K562 (cell line): ENCODE data around the gene UBQLNL. TPM values are rescaled to one million over a fixed set of nuclear protein-coding genes. Genes with fewer than 3 reads are reported as not detected.

Experiments
- ASH1L ChIP-seq: fragments of 450-650 bp; IDR thresholded peaks from 2 replicates; pipeline ENCODE4 v1.6.1; 2018; ENCODE audit warnings: borderline replicate concordance, mild to moderate bottlenecking, low read depth; ENCODE audit not compliant: partially characterized antibody
- BCL6 ChIP-seq: fragments of 250-450 bp; sonication (Bioruptor Pico); IDR thresholded peaks from 2 replicates; pipeline ENCODE4 v1.4.0; 2020
- CREM ChIP-seq: IDR thresholded peaks from 2 replicates; pipeline ENCODE4 v1.6.1; 2014; ENCODE audit warnings: antibody characterized with exemption, low read depth
- FOXA1 ChIP-seq: fragments of 450-650 bp; IDR thresholded peaks from 2 replicates; pipeline ENCODE4 v1.6.1; 2016; ENCODE audit warnings: mild to moderate bottlenecking, borderline replicate concordance
- GABPB2 ChIP-seq: fragments of 250-450 bp; sonication (Bioruptor Pico); conservative IDR thresholded peaks from 2 replicates; pipeline ENCODE4 v1.5.1; 2021; ENCODE audit warnings: mild to moderate bottlenecking
- HCFC1 ChIP-seq: IDR thresholded peaks from 2 replicates; pipeline ENCODE4 v1.6.1; 2012; ENCODE audit warnings: low read depth, low read length, improper control_type of control experiment
- HSF4 ChIP-seq: fragments of 250-450 bp; sonication (Bioruptor Pico); IDR thresholded peaks from 2 replicates; pipeline ENCODE4 v2.1.2; 2022; ENCODE audit warnings: mild to moderate bottlenecking, moderate library complexity, borderline replicate concordance
- LEF1 ChIP-seq: fragments of 450-650 bp; IDR thresholded peaks from 2 replicates; pipeline ENCODE4 v1.6.1; 2016; ENCODE audit warnings: mild to moderate bottlenecking
- MEF2A ChIP-seq: IDR thresholded peaks from 2 replicates; pipeline ENCODE4 v1.6.1; 2011; ENCODE audit warnings: low read depth, mild to moderate bottlenecking, low read length, moderate library complexity; ENCODE audit not compliant: control insufficient read depth
- NFIC ChIP-seq: fragments of 450-650 bp; IDR thresholded peaks from 2 replicates; pipeline ENCODE4 v1.6.1; 2017; ENCODE audit warnings: mild to moderate bottlenecking, inconsistent platforms
- PHF20 ChIP-seq: fragments of 450-650 bp; IDR thresholded peaks from 2 replicates; pipeline ENCODE4 v1.6.1; 2018; ENCODE audit not compliant: partially characterized antibody
- PHTF2 ChIP-seq: fragments of 250-450 bp; sonication (Bioruptor Pico); IDR thresholded peaks from 2 replicates; pipeline ENCODE4 v1.5.0; 2021; ENCODE audit warnings: mild to moderate bottlenecking
- POLR2AphosphoS5 ChIP-seq: IDR thresholded peaks from 2 replicates; pipeline ENCODE4 v1.6.1; 2011; ENCODE audit warnings: mild to moderate bottlenecking, low read depth, low read length, moderate library complexity; ENCODE audit not compliant: control insufficient read depth, insufficient read depth
- SOX6 ChIP-seq: fragments of 450-650 bp; IDR thresholded peaks from 2 replicates; pipeline ENCODE4 v1.6.1; 2014; ENCODE audit warnings: mild to moderate bottlenecking
- ZNF232 ChIP-seq: sonication (generic); formaldehyde crosslinking; IDR thresholded peaks from 2 replicates; pipeline ENCODE4 v1.8.0; 2022; ENCODE audit warnings: mild to moderate bottlenecking, missing genetic modification reagents
- polyA plus RNA-seq, 8 experiments: library from polyadenylated mRNA; depleted of rRNA in 4 of 8; stranded (reverse) in 5 of 8; unstranded in 3 of 8; fragments of >200 nt; fragmentation: Nextera tagmentation in 2 of 8; fragmentation: Illumina TruSeq in 1 of 8; extraction: Ambion mirVana in 2 of 8; extraction: Trizol in 1 of 8; gene quantifications; 2 replicates each; pipeline versions ENCODE4 v1.2.1 to v1.2.3, GENCODE V29; 2011 to 2014; ENCODE audit warnings: inconsistent platforms in 1 of 8, missing spikeins in 1 of 8
- total RNA-seq, 7 experiments: library from RNA; depleted of rRNA in 6 of 7; stranded (reverse); fragments of >200 nt in 6 of 7; fragmentation: Illumina TruSeq in 2 of 7; extraction: Trizol in 2 of 7; gene quantifications; 2 replicates each; pipeline versions ENCODE4 v1.2.1 to v1.2.3, GENCODE V29; 2011 to 2021; ENCODE audit warnings: low replicate concordance in 1 of 7
- TF ChIP-seq, protein P1 (sequence below), 2 experiments: IDR thresholded peaks in 1 of 2; conservative IDR thresholded peaks in 1 of 2; 2 replicates each; pipeline ENCODE4 v1.6.1; 2016; ENCODE audit warnings: low read depth in 2 of 2, mild to moderate bottlenecking in 1 of 2, missing compliant biosample characterization in 1 of 2, missing genetic modification characterization in 1 of 2, moderate library complexity in 1 of 2
- TF ChIP-seq, protein P2 (sequence below): fragments of 250-450 bp; sonication (Bioruptor Pico); IDR thresholded peaks from 2 replicates; pipeline ENCODE4 v1.8.0; 2021; ENCODE audit warnings: borderline replicate concordance, mild to moderate bottlenecking, moderate library complexity; ENCODE audit not compliant: poor library complexity, severe bottlenecking
- TF ChIP-seq, protein P3 (sequence below): sonication (generic); formaldehyde crosslinking; IDR thresholded peaks from 2 replicates; pipeline ENCODE4 v1.8.0; 2023; ENCODE audit warnings: mild to moderate bottlenecking, missing genetic modification reagents
- TF ChIP-seq, protein P4 (sequence below): fragments of 250-450 bp; sonication (Bioruptor Pico); IDR thresholded peaks from 2 replicates; pipeline ENCODE4 v1.5.0; 2021
- TF ChIP-seq, protein P5 (sequence below): sonication (generic); formaldehyde crosslinking; IDR thresholded peaks from 2 replicates; pipeline ENCODE4 v1.8.1; 2023; ENCODE audit warnings: mild to moderate bottlenecking, missing genetic modification reagents

The UBQLNL gene
- total and polyA plus RNA-seq, 9 of the 15 experiments (the other 6 are each of a cell fraction or from before 2014, with no cell fraction given): 0.07 to 0.27 (median 0.14) TPM

DNA sequence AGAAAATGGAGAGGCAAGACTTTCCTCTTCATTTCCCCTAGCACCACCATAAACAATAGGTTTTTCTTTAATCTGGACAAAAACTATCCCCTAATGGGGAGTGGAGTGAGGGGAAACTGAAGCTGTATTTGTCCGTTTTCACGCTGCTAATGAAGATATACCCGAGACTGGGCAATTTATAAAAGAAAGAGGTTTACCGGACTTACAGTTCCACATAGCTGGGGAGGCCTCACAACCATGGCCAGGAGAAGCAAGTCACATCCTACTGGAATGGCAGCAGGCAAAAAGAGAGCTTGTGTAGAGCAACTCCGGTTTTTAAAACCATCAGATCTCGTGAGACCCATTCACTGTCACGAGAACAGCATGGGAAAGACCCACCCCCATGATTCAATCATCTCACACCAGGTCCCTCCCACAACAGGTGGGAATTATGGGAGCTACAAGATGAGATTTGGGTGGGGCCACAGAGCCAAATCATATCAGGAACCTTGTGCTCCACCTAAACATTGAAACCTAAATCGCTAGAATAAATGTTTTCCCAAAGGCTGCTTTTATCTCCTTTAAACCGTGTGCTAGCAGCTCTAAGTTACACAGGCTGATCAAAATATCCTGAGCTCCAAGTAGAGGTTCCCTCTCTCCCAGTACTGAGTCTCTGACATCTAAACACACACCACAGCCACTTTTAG lies 11.0 kb downstream of the UBQLNL start (continued):
- TF ChIP-seq, protein P1, sequence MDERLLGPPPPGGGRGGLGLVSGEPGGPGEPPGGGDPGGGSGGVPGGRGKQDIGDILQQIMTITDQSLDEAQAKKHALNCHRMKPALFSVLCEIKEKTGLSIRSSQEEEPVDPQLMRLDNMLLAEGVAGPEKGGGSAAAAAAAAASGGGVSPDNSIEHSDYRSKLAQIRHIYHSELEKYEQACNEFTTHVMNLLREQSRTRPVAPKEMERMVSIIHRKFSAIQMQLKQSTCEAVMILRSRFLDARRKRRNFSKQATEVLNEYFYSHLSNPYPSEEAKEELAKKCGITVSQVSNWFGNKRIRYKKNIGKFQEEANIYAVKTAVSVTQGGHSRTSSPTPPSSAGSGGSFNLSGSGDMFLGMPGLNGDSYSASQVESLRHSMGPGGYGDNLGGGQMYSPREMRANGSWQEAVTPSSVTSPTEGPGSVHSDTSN (CRISPR knock-in tag; IDR thresholded peaks at IDR 0.05; ENCODE audit: low read depth): no peak
- TF ChIP-seq, protein P1 (tag; conservative IDR thresholded peaks at IDR 0.05; ENCODE audit: low read depth): no peak
- TF ChIP-seq, protein P2, sequence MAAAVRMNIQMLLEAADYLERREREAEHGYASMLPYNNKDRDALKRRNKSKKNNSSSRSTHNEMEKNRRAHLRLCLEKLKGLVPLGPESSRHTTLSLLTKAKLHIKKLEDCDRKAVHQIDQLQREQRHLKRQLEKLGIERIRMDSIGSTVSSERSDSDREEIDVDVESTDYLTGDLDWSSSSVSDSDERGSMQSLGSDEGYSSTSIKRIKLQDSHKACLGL (CRISPR knock-in tag): no peak
- TF ChIP-seq, protein P3, sequence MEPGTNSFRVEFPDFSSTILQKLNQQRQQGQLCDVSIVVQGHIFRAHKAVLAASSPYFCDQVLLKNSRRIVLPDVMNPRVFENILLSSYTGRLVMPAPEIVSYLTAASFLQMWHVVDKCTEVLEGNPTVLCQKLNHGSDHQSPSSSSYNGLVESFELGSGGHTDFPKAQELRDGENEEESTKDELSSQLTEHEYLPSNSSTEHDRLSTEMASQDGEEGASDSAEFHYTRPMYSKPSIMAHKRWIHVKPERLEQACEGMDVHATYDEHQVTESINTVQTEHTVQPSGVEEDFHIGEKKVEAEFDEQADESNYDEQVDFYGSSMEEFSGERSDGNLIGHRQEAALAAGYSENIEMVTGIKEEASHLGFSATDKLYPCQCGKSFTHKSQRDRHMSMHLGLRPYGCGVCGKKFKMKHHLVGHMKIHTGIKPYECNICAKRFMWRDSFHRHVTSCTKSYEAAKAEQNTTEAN (CRISPR knock-in tag): no peak
- TF ChIP-seq LEF1 (no peak), BCL6 (CRISPR knock-in tag) (no peak), CREM (no peak), PHTF2 (no peak), MEF2A (no peak), PHF20 (no peak), SOX6 (0 out of 2 replicates have a peak, but pooled peaks have one; percentile 7), POLR2AphosphoS5 (peak; percentile 99), HSF4 (CRISPR knock-in tag) (no peak), NFIC (peak; percentile 70), FOXA1 (no peak), HCFC1 (peak; percentile 39), ASH1L (no peak), ZNF232 (CRISPR knock-in tag) (no peak), GABPB2 (CRISPR knock-in tag) (no peak)
- TF ChIP-seq, protein P4, sequence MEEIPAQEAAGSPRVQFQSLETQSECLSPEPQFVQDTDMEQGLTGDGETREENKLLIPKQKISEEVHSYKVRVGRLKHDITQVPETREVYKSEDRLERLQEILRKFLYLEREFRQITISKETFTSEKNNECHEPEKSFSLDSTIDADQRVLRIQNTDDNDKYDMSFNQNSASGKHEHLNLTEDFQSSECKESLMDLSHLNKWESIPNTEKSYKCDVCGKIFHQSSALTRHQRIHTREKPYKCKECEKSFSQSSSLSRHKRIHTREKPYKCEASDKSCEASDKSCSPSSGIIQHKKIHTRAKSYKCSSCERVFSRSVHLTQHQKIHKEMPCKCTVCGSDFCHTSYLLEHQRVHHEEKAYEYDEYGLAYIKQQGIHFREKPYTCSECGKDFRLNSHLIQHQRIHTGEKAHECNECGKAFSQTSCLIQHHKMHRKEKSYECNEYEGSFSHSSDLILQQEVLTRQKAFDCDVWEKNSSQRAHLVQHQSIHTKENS (CRISPR knock-in tag): no peak
- TF ChIP-seq, protein P5, sequence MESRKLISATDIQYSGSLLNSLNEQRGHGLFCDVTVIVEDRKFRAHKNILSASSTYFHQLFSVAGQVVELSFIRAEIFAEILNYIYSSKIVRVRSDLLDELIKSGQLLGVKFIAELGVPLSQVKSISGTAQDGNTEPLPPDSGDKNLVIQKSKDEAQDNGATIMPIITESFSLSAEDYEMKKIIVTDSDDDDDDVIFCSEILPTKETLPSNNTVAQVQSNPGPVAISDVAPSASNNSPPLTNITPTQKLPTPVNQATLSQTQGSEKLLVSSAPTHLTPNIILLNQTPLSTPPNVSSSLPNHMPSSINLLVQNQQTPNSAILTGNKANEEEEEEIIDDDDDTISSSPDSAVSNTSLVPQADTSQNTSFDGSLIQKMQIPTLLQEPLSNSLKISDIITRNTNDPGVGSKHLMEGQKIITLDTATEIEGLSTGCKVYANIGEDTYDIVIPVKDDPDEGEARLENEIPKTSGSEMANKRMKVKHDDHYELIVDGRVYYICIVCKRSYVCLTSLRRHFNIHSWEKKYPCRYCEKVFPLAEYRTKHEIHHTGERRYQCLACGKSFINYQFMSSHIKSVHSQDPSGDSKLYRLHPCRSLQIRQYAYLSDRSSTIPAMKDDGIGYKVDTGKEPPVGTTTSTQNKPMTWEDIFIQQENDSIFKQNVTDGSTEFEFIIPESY (CRISPR knock-in tag): no peak; the same call in 1 of the 2 replicates
